CD4-positive, alpha-beta T cell treated with Interleukin-6 for 4 hours (primary cell): Measurements from ENCODE around the gene NOC4L.
"Not testable (repeated sequence)": the region's sequence is repeated elsewhere in the genome, so short reads cannot be mapped to it uniquely, and the experiment has no call there.

Experiments used
- DNase-seq: peaks from one replicate; pipeline ENCODE4 v3.0.0-alpha.2; 2020; ENCODE audit warnings: mixed read lengths

Gene NOC4L

GRCh38 chr12:132144810-132145168 is 532 bp downstream of the NOC4L start:
- DNase-seq: no peak

DNA sequence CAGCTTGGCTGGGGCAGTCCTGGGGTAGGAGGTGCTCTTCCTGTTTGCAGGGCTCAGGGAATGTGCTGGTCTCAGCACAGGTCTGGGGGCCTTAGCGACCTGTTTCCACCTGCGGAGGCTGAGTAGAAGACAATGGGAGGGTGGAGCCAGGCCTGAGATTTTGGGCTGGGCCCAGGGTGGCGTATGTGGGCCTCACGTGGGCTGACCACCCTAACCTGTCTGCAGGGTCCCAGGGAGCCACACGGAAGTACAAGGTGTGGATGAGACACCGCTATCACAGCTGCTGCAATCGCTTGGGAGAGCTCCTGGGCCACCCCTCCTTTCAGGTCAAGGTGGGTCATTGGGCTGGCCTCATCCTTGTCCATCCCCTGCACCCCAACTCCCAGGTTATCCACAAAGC is 1.1 kb downstream of the NOC4L start:
- no peak for DNase-seq

DNA sequence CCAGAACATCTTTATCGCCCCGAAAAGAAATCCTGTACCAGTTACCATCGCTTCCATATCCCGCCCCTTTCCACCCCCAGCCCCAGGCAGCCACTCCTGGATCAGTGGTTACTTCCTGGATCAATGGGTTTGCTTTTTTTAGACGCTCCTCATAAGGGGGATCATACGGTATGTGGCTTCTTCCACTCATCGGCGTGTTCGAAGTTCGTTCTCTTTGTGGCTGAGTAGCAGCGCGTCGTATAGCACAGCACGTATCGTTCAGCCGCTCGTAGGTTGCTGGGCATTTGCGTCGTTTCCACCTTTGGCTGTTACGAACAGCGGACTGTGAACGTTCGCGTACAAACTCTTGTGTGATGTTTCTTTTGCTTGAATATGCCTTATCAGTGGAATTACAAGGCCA is 1.8 kb downstream of the NOC4L start:
- DNase-seq: no peak

DNA sequence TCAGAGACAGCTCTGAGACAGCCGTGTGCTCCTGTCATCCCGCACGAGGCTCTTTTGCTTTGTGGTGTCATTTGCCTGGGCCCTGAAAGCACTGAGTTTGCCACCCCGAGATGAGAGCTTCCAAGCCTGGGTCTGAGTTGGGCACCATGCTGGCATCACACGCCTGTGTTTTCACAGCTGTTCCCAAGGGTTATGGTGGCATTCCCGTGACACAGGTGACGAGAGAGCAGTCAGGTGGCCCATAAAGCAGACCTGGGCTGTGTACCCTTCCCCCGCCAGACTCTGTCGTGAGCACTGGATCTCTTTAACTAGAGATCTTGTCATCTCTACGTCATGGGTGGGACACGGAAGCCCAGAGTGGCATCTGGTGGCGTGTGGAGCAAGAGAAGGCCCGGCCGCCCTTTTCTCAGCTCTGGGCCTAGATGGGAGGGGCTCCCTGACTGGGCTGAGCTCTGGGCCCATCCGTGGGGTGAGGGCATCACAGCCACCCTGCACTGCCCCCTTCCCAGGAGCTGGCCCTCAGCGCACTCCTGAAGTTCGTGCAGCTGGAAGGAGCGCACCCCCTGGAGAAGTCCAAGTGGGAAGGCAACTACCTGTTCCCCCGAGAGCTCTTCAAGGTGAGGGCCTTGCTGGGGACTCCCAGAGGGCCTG is 2.6 kb downstream of the NOC4L start:
- DNase-seq: no peak

DNA sequence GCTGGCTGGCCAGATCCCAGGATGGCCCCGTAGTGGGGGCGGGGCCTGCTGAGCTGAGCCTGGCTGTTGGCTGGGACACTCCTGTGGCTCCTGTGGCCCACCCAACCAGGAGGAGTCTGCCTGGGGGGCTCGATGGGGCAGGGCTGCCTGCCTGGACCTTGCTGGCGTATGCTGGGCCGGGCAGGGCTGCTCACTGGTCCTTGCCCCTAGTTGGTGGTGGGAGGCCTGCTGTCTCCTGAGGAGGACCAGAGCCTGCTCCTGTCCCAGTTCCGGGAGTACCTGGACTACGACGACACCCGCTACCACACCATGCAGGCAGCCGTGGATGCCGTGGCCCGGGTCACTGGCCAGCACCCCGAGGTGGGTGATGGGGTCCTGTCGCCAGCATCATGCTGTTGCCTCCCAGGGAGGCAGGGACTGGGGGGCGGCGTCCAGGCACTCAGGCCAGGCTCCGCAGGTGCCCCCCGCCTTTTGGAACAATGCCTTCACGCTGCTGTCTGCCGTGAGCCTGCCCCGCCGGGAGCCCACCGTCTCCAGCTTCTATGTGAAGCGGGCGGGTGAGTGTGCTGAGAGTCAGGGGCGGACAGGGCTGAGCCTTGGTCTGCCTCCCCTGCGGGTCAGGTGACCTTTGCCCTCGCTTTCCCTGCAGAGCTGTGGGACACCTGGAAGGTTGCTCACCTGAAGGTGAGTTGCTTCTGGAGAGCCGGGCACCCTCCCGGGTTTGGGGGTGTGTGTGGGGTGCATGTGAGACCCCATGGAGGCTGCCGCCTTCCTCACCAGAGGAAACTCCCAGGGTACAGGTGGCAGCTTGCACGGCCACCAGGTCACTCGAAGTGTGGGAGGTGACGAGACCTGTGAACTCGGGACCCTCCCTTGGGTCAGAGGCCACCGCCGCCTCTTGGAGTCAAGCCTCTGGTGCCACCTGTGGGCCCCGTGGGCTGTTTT is 3.4 kb downstream of the NOC4L start:
- no peak for DNase-seq

- DNase-seq: no peak
Observed at GRCh38 chr12:132148368-132149045, 4.2 kb downstream of the NOC4L start.

DNA sequence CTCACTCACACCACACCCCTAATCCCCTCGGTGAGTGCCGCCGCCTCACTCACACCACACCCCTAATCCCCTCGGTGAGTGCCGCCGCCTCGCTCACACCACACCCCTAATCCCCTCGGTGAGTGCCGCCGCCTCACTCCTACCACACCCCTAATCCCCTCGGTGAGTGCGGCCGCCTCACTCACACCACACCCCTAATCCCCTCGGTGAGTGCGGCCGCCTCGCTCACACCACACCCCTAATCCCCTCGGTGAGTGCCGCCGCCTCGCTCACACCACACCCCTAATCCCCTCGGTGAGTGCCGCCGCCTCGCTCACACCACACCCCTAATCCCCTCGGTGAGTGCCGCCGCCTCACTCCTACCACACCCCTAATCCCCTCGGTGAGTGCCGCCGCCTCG is 5.3 kb downstream of the NOC4L start:
- not testable (repeated sequence) for DNase-seq

DNA sequence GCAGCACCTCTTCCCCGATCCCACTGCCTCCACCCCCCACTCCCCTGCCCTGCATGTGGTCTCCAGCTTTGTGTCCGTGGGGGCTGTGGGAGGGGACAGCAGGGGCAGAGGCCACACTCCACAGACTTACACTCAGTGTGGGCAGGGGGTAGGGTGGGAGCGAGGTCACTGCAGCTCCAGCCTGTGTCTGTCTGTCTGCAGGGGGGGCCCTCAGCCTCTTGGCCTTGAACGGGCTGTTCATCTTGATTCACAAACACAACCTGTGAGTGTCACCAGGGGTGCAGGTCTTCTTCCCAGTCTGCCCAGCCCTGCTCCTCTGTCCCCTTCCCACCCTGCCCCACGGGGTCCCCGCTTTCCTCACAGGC is 6.5 kb downstream of the NOC4L start:
- DNase-seq: no peak

- no peak for DNase-seq
Observed at GRCh38 chr12:132151145-132151765, 7.0 kb downstream of the NOC4L start.

DNA sequence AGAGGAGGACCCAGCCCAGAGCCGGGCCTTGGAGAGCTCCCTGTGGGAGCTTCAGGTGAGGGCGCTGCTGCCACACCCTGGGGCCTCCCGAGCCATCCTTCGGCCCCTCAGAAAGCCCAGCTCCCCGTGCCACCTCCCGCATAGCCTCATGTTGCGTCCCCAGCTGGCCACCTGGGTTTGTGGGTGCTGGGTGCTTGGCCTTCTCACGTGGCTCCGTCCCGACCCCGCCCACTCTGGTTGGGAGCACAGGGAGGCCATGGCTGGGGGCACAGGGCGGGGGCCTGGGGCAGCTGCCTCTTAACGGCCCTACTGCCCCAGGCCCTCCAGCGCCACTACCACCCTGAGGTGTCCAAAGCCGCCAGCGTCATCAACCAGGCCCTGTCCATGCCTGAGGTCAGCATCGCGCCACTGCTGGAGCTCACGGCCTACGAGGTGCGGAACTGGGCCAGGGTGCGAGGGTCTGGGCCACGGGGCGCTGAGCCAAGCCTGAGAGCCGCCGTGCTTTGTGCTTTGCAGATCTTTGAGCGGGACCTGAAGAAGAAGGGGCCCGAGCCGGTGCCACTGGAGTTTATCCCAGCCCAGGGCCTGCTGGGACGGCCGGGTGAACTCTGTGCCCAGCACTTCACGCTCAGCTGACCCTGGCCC is 7.6 kb downstream of the NOC4L start:
- DNase-seq: no peak

- no peak for DNase-seq
Observed at GRCh38 chr12:132152411-132152821, 8.2 kb downstream of the NOC4L start.

DNA sequence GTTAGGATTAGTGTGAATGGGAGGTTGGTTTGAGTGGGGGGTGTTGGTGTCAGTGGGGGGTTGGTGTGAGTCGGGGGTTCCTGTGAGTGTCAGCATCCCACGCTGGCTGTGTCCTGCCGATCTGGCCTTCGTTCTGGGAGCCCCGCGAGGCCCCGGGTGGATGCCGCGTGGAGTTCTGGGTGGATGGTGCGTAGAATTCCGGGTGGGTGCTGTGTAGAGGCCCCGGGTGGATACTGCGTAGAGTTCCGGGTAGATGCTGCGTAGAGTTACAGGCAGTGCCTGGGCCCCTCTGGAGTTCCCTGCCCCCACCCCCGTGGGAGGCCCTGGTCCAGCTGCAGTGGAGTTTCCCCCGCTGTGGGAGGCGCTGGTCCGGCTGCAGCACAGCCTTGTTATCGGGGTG is 8.7 kb downstream of the NOC4L start:
- no peak for DNase-seq

GRCh38 chr12:132153501-132154340 is 9.5 kb downstream of the NOC4L start:
- peak; percentile 77 for DNase-seq

DNA sequence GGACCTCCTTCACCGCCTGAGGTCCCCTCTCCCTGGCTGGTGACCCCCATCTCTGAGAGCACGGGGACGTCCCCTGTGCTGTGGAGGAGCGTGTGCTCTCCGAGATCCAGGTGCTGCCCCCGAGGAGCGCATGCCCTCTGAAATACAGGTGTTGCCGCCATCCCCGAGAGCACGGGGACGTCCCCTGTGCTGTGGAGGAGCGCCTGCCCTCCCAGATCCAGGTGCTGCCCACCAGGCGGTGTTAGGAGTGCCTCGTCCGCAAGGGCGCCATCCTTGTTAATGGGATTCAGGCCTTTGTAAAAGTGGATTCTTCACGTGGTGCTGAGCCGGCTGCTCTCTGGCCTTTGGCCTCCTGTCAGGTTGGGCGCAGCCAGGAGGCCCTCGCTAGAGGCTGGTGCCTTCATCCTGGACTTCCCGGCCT is 10.1 kb downstream of the NOC4L start:
- DNase-seq: no peak

GRCh38 chr12:132154941-132155770 is 10.9 kb downstream of the NOC4L start:
- DNase-seq: no peak

DNA sequence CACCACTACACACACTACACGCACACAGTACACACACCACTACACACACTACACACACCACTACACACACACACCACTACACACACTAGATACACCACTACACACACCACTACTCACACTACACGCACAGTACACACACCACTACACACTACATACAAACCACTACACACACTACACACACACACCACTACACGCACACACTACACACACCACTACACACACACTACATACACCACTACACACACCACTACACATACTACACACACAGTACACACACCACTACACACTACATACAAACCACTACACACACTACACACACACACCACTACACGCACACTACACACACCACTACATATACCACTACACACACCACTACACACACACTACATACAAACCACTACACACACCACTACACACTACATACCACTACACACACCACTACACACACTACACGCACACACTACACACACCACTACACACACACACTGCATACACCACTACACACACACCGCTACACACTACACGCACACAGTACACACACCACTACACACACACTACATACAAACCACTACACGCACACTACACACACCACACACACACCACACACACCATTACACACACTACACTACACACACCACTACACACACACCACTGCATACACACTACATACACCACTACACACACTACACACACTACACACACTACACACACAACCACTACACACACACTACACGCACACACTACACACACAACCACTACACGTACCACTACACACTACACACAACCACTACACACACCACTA is 11.7 kb downstream of the NOC4L start:
- no peak for DNase-seq

- no peak for DNase-seq
Observed at GRCh38 chr12:132156573-132157325, 12.5 kb downstream of the NOC4L start.

DNA sequence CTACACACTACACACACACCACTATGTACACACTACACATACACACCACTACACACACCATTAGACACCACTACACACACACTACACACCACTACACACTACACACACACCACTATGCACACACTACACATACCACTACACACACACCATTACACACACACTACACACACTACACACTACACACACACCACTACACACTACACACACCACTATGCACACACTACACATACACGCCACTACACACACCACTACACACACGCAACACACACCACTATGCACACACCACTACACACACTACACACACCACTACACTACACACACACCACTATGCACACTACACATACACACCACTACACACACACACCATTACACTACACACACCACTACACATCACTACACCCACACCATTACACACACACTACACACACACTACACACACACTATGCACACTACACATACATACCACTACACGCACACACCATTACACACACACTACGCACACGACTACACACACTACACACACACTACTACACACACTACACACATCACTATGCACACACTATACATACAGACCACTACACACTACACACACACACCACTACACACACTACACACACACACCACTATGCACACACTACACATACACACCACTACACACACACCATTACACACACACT is 13.6 kb downstream of the NOC4L start:
- DNase-seq: no peak
